ENCODE measurements around the gene CTU1. TPM values are rescaled to one million over a fixed set of nuclear protein-coding genes. Genes with fewer than 3 reads are reported as not detected.

Gene CTU1
- total and polyA plus RNA-seq, 2 experiments from 2014 or later, result 4.2 to 9.0 TPM

DNA sequence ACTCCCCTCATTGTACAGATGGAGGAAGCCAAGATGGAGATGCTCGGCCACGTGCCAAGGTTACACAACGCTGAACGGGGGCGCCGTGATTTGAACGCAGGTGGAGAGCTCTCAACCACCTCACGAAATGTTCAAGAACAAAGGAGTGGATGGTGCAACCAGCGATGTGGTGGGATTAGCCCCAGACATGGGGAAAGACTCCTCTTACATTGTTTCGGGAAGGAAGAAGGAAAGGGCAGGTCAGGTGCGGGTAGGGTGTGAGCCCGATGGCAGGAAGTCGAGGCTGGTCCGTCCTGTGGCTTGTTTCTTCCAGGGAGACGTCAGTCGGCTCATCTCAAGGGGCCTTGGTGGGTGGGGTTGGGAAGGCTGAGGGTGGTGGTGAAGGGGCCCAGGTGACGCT is 18.4 kb downstream of the CTU1 start:
- Histone ChIP-seq H3K79me2 (ENCODE audit: insufficient read depth) (no peaks in the 10 kb centered on the region), H2AFZ (no peak overlapping the region), H3K4me3 (no peak overlapping the region), H3K36me3 (ENCODE audit: low read depth) (no peaks in the 10 kb centered on the region), H3K27me3 (replicated peaks; ENCODE audit: insufficient read depth) (no peaks in the 10 kb centered on the region), H3K9me2 (ENCODE audit: insufficient read depth) (no peaks in the 10 kb centered on the region), H3F3A (ENCODE audit: insufficient read depth) (no peaks in the 10 kb centered on the region), H3K4me1 (ENCODE audit: insufficient read depth) (no peaks in the 10 kb centered on the region), H3K27ac (no peak overlapping the region), H3K4me2 (ENCODE audit: unreplicated experiment) (no peak overlapping the region), H3K9me3 (ENCODE audit: low read depth) (no peaks in the 10 kb centered on the region), H3K9ac (no peak overlapping the region), H4K20me1 (ENCODE audit: insufficient read depth) (no peaks in the 10 kb centered on the region)
- no peak for DNase-seq
- in situ Hi-C loops (cut with MboI), result no loop called here
- WGBS, 2 experiments (ENCODE audit: low coverage in 1 of 2, low lambda C conversion rate in 2 of 2, missing lambda C conversion rate in 2 of 2), result 87 to 89% methylated on average over 17 of the region's 17 CpGs
- TF ChIP-seq EZH2phosphoT487 (IDR thresholded peaks at IDR 0.05; ENCODE audit: insufficient read depth, low read depth), result no peak
- no peak for TF ChIP-seq EZH2 (IDR thresholded peaks at IDR 0.05; ENCODE audit: insufficient read depth, poor library complexity, severe bottlenecking)

DNA sequence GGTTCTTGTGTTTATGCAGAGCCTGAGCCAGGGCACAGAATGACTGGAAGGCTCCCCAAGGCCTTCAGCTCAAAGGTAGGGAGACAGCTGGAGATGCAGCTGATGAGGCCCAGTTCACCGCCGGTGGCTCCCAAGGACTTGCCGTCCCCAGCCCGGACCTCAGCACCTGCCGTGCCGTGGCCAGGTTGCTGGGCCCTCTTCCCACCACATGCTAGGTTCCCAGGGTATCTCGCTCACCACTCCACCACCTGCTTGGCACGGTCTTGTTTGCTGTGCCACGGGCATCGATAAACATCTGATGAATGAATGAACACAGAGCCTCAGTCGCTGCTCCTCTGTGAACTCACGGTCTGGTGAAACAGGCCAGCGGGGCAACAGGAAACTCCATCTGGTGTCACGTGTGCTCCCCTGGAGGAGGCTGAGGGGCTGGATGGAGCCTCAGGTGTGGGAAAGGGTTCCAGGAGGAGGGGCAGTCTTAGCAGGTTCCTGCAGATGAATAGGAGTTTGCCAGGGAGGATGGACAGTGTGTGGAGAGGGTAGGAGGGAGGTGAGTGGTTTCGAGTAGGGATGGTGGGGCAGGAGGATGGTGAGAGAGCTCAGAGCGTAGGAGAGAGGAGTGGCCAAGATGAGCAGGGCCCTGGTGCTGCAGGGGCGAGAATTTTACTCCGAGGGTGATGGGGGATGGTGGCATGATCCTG is 21.9 kb downstream of the CTU1 start:
- Histone ChIP-seq H3K4me1 (ENCODE audit: insufficient read depth) (no peaks in the 10 kb centered on the region), H3F3A (ENCODE audit: insufficient read depth) (no peaks in the 10 kb centered on the region), H3K27ac (no peak overlapping the region), H3K79me2 (ENCODE audit: insufficient read depth) (no peaks in the 10 kb centered on the region), H3K36me3 (ENCODE audit: low read depth) (no peaks in the 10 kb centered on the region), H3K9me3 (ENCODE audit: low read depth) (no peaks in the 10 kb centered on the region), H3K27me3 (replicated peaks; ENCODE audit: insufficient read depth) (no peaks in the 10 kb centered on the region), H4K20me1 (ENCODE audit: insufficient read depth) (no peaks in the 10 kb centered on the region), H3K4me2 (ENCODE audit: unreplicated experiment) (no peak overlapping the region), H3K9me2 (ENCODE audit: insufficient read depth) (no peaks in the 10 kb centered on the region), H3K4me3 (no peak overlapping the region), H3K9ac (no peak overlapping the region), H2AFZ (no peak overlapping the region)
- TF ChIP-seq EZH2phosphoT487 (IDR thresholded peaks at IDR 0.05; ENCODE audit: insufficient read depth, low read depth), result no peak
- no peak for TF ChIP-seq EZH2 (IDR thresholded peaks at IDR 0.05; ENCODE audit: insufficient read depth, poor library complexity, severe bottlenecking)
- in situ Hi-C loops (cut with MboI), result no loop called here
- 62 to 69% methylated on average over 16 to 18 of the region's 18 CpGs for WGBS, 2 experiments (ENCODE audit: low coverage in 1 of 2, low lambda C conversion rate in 2 of 2, missing lambda C conversion rate in 2 of 2)
- no peak for DNase-seq

DNA sequence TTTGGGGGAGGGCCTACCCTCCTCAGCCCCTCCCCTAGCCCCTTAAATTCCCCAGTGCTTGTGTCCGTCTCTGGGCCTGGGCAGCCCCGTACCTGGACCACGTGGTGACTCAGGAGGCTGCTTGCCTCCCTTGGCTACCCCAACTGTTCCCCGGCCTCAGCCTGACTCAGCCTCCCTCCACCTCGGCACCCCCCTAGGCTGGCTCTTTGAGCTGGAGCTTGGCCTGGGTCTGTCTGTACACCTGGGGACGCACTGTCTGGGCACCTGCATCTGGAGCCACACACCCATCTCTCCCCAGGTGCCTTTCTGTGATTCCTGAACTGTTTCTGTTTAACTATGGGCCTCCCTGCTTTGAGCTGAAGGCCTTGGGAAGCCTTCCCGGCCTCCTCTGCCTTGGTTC is 23.7 kb downstream of the CTU1 start:
- no peak for TF ChIP-seq EZH2phosphoT487 (IDR thresholded peaks at IDR 0.05; ENCODE audit: insufficient read depth, low read depth)
- no peak for TF ChIP-seq EZH2 (IDR thresholded peaks at IDR 0.05; ENCODE audit: insufficient read depth, poor library complexity, severe bottlenecking)
- in situ Hi-C loops (cut with MboI), result no loop called here

DNA sequence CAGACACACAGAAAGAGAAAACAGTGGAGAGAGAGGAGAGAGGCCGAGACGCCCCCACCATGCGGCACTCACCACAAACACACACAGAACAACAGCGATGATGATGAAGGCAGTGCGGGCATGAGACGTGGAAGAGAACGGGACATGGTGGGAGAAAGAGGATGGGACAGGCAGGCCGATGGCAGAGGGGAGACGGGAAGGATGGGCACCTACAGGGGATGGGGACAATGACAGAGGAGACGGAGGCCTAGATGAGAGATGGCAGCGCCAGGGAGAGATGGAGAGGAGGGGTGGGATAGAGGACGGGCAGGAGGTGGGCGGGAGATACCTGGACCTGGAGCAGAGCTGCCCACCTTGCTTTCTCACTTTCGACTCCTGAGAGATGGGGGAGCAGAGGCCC is 24.4 kb downstream of the CTU1 start:
- Histone ChIP-seq H3K27me3 (replicated peaks; ENCODE audit: insufficient read depth) (no peaks in the 10 kb centered on the region), H4K20me1 (ENCODE audit: insufficient read depth) (no peaks in the 10 kb centered on the region), H3K36me3 (ENCODE audit: low read depth) (no peaks in the 10 kb centered on the region), H3K4me1 (ENCODE audit: insufficient read depth) (no peaks in the 10 kb centered on the region), H3K27ac (no peak overlapping the region), H3K9me2 (ENCODE audit: insufficient read depth) (no peaks in the 10 kb centered on the region), H3K4me2 (ENCODE audit: unreplicated experiment) (no peak overlapping the region), H3K79me2 (ENCODE audit: insufficient read depth) (no peaks in the 10 kb centered on the region), H3K4me3 (no peak overlapping the region), H2AFZ (no peak overlapping the region), H3F3A (ENCODE audit: insufficient read depth) (no peaks in the 10 kb centered on the region), H3K9me3 (ENCODE audit: low read depth) (no peaks in the 10 kb centered on the region), H3K9ac (no peak overlapping the region)
- in situ Hi-C loops (cut with MboI), result no loop called here
- 59 to 63% methylated on average over 10 to 14 of the region's 14 CpGs for WGBS, 2 experiments (ENCODE audit: low coverage in 1 of 2, low lambda C conversion rate in 2 of 2, missing lambda C conversion rate in 2 of 2)
- no peak for DNase-seq
- TF ChIP-seq EZH2phosphoT487 (IDR thresholded peaks at IDR 0.05; ENCODE audit: insufficient read depth, low read depth) (no peak), EZH2 (IDR thresholded peaks at IDR 0.05; ENCODE audit: insufficient read depth, poor library complexity, severe bottlenecking) (no peak)

More for the DNA sequence above, 23.7 kb downstream of the CTU1 start:
- no peaks in the 10 kb centered on the region for H3K27me3 ChIP-seq (replicated peaks; ENCODE audit: insufficient read depth)
- no peaks in the 10 kb centered on the region for H3K79me2 ChIP-seq (ENCODE audit: insufficient read depth)
- H4K20me1 ChIP-seq (ENCODE audit: insufficient read depth), result no peaks in the 10 kb centered on the region
- no peaks in the 10 kb centered on the region for H3K36me3 ChIP-seq (ENCODE audit: low read depth)
- H3K9me3 ChIP-seq (ENCODE audit: low read depth), result no peaks in the 10 kb centered on the region
- H3K4me1 ChIP-seq (ENCODE audit: insufficient read depth), result no peaks in the 10 kb centered on the region
- no peaks in the 10 kb centered on the region for H3F3A ChIP-seq (ENCODE audit: insufficient read depth)
- H3K9me2 ChIP-seq (ENCODE audit: insufficient read depth), result no peaks in the 10 kb centered on the region
- no peak for DNase-seq
- 55 to 65% methylated on average over 5 to 7 of the region's 7 CpGs for WGBS, 2 experiments (ENCODE audit: low coverage in 1 of 2, low lambda C conversion rate in 2 of 2, missing lambda C conversion rate in 2 of 2)
- no peak overlapping the region for H2AFZ ChIP-seq
- H3K9ac ChIP-seq, result no peak overlapping the region
- no peak overlapping the region for H3K4me2 ChIP-seq (ENCODE audit: unreplicated experiment)
- H3K4me3 ChIP-seq, result no peak overlapping the region
- H3K27ac ChIP-seq, result no peak overlapping the region

Data from GM23248 (cell line).